Activated B cell treated with CpG ODN at 0.5 μM for 24 hours (primary cell): ENCODE results near the gene PXK. TPM values are rescaled to one million over a fixed set of nuclear protein-coding genes. Genes with fewer than 3 reads are reported as not detected.
A peak's percentile ranks its signal among the peaks of the same experiment; 100 is the strongest.

ENCODE experiments used
- ATAC-seq: fragments of 200-7000 bp; cut with Tn5 transposase; one replicate; pipeline ENCODE4 v1.10.0; 2021; ENCODE audit warnings: low read depth, mild to moderate bottlenecking, moderate library complexity
- CTCF ChIA-PET: fragments of 350-600 bp; sonication (Branson Sonifier 250); formaldehyde crosslinking; loops from one replicate; lab custom pipeline; 2021; ENCODE audit warnings: antibody characterized with exemption; lab: Charles Lee
- POLR2A ChIA-PET: fragments of 350-600 bp; sonication (Branson Sonifier 250); formaldehyde crosslinking; loops from one replicate; lab custom pipeline; 2021; ENCODE audit warnings: antibody characterized with exemption; lab: Charles Lee
- DNase-seq: peaks from one replicate; pipeline ENCODE4 v3.0.0; 2022
- H3K27ac Mint-ChIP-seq: one replicate; pipeline ENCODE4 v1.8.0; 2020; ENCODE audit warnings: mixed read lengths
- H3K27me3 Mint-ChIP-seq: one replicate; pipeline ENCODE4 v1.8.0; 2021; ENCODE audit warnings: mixed read lengths
- H3K36me3 Mint-ChIP-seq: one replicate; pipeline ENCODE4 v1.8.0; 2021; ENCODE audit warnings: low read depth, mixed read lengths
- H3K4me1 Mint-ChIP-seq: one replicate; pipeline ENCODE4 v1.8.0; 2021; ENCODE audit warnings: mixed read lengths
- H3K4me3 Mint-ChIP-seq: one replicate; pipeline ENCODE4 v1.8.0; 2020; ENCODE audit warnings: mild to moderate bottlenecking, mixed read lengths
- H3K9me3 Mint-ChIP-seq: one replicate; pipeline ENCODE4 v1.8.0; 2020; ENCODE audit warnings: mixed read lengths
- intact Hi-C: fragments of 100-400 bp; cut with micrococcal nuclease; formaldehyde crosslinking; loops from one replicate; pipeline ENCODE4 v1.15.1; 2024
- total RNA-seq: library from RNA; stranded (reverse); gene quantifications from 2 replicates; pipeline ENCODE4 v1.2.3, GENCODE V29; 2022
- TF ChIP-seq, protein P1 (sequence below): fragments of 200-600 bp; IDR thresholded peaks from one replicate; pipeline ENCODE4 v1.8.0; 2022; ENCODE audit warnings: antibody characterized with exemption, mild to moderate bottlenecking

Gene PXK
- total RNA-seq, 1 donor from 2014 or later, result 81.3 TPM

GRCh38 chr3:58353722-58354553 lies 21.2 kb downstream of the PXK start:
- Mint-ChIP-seq H3K27ac (peak overlapping the region; percentile 100), H3K4me3 (peak overlapping the region; percentile 92), H3K36me3 (peaks cover 11% of the 10 kb centered on the region), H3K27me3 (no peaks in the 10 kb centered on the region), H3K9me3 (no peaks in the 10 kb centered on the region), H3K4me1 (peaks cover 98% of the 10 kb centered on the region)
- TF ChIP-seq, protein P1, sequence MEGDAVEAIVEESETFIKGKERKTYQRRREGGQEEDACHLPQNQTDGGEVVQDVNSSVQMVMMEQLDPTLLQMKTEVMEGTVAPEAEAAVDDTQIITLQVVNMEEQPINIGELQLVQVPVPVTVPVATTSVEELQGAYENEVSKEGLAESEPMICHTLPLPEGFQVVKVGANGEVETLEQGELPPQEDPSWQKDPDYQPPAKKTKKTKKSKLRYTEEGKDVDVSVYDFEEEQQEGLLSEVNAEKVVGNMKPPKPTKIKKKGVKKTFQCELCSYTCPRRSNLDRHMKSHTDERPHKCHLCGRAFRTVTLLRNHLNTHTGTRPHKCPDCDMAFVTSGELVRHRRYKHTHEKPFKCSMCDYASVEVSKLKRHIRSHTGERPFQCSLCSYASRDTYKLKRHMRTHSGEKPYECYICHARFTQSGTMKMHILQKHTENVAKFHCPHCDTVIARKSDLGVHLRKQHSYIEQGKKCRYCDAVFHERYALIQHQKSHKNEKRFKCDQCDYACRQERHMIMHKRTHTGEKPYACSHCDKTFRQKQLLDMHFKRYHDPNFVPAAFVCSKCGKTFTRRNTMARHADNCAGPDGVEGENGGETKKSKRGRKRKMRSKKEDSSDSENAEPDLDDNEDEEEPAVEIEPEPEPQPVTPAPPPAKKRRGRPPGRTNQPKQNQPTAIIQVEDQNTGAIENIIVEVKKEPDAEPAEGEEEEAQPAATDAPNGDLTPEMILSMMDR, result no peak
- DNase-seq, result no peak
- peak; percentile 15 for ATAC-seq
- intact Hi-C loops, result loop anchor here (2.0 kb wide), 1 partner anchor 61 kb away; no protein-coding TSS in a partner anchor
- CTCF ChIA-PET, result interaction anchor here (0.8 to 4.8 kb wide), 6 partner anchors 13 to 66 kb away, joined by 3 to 22 read pairs (median 5); partner anchors contain the start of genes HTD2 and RPP14
- POLR2A ChIA-PET, result interaction anchor here (0.5 to 11.3 kb wide), 12 partner anchors 8 to 1490 kb away, joined by 3 to 565 read pairs (median 4); partner anchors contain the start of genes PDHB and PXK

- H3K4me1 Mint-ChIP-seq, result peaks cover 90% of the 10 kb centered on the region
- H3K9me3 Mint-ChIP-seq, result no peaks in the 10 kb centered on the region
- H3K27ac Mint-ChIP-seq, result peak overlapping the region; percentile 100
- ChIA-PET POLR2A (interaction anchor here (0.7 to 11.3 kb wide), 12 partner anchors 9 to 1119 kb away, joined by 3 to 565 read pairs (median 4); partner anchors contain the start of gene PXK), CTCF (interaction anchor here (1.6 to 4.8 kb wide), 6 partner anchors 16 to 60 kb away, joined by 7 to 22 read pairs (median 10); partner anchors contain the start of genes HTD2 and RPP14)
- TF ChIP-seq, protein P1, result no peak
- intact Hi-C loops, result loop anchor here (1.0 to 5.0 kb wide), 4 partner anchors 20 to 158 kb away; no protein-coding TSS in a partner anchor
- H3K36me3 Mint-ChIP-seq, result peaks cover 9% of the 10 kb centered on the region
- no peaks in the 10 kb centered on the region for H3K27me3 Mint-ChIP-seq
- ATAC-seq (peak; percentile 54), DNase-seq (no peak)
- H3K4me3 Mint-ChIP-seq, result peak overlapping the region; percentile 73
These were observed 22.5 kb downstream of the PXK start for GRCh38 chr3:58355179-58355578.

- ATAC-seq (peak; percentile 65), DNase-seq (peak; percentile 45)
- Mint-ChIP-seq H3K9me3 (no peaks in the 10 kb centered on the region), H3K4me3 (peak overlapping the region; percentile 73), H3K36me3 (peaks cover 9% of the 10 kb centered on the region), H3K27me3 (no peaks in the 10 kb centered on the region), H3K27ac (peak overlapping the region; percentile 100), H3K4me1 (peaks cover 85% of the 10 kb centered on the region)
- ChIA-PET POLR2A (interaction anchor here (0.7 to 11.3 kb wide), 9 partner anchors 10 to 159 kb away, joined by 3 to 565 read pairs (median 6); partner anchors contain the start of gene PXK), CTCF (interaction anchor here (0.8 to 4.8 kb wide), 9 partner anchors 10 to 60 kb away, joined by 3 to 22 read pairs (median 7); partner anchors contain the start of genes HTD2 and RPP14)
- TF ChIP-seq, protein P1, result no peak
- intact Hi-C loops, result loop anchor here (1.0 to 5.0 kb wide), 5 partner anchors 8 to 159 kb away; no protein-coding TSS in a partner anchor
These were observed 23.4 kb downstream of the PXK start for GRCh38 chr3:58356054-58356453.

- Mint-ChIP-seq H3K4me3 (peak overlapping the region; percentile 73), H3K27ac (peak overlapping the region; percentile 100), H3K36me3 (peaks cover 14% of the 10 kb centered on the region), H3K4me1 (peaks cover 85% of the 10 kb centered on the region), H3K9me3 (no peaks in the 10 kb centered on the region), H3K27me3 (no peaks in the 10 kb centered on the region)
- intact Hi-C loops, result loop anchor here (2.0 to 5.0 kb wide), 4 partner anchors 13 to 160 kb away; no protein-coding TSS in a partner anchor
- ChIA-PET POLR2A (interaction anchor here (0.7 to 11.3 kb wide), 3 partner anchors 20 to 71 kb away, joined by 3 to 565 read pairs (median 16); partner anchors contain the start of gene PXK), CTCF (interaction anchor here (0.8 to 4.8 kb wide), 3 partner anchors 17 to 24 kb away, joined by 3 to 22 read pairs (median 12); no protein-coding TSS in a partner anchor)
- DNase-seq, result no peak
- TF ChIP-seq, protein P1, result no peak
- ATAC-seq, result no peak
These were observed 24.7 kb downstream of the PXK start for GRCh38 chr3:58357402-58357801.
